Activated naive CD8-positive, alpha-beta T cell treated with anti-CD3 and anti-CD28 coated beads, Interleukin-2, amount 50 U/mL, for 24 hours (primary cell): Measurements from ENCODE around the gene PCSK7.
"Not testable (repeated sequence)": the region's sequence is repeated elsewhere in the genome, so short reads cannot be mapped to it uniquely, and the experiment has no call there.

Source experiments
- ATAC-seq: fragments of 150-1000 bp; cut with Tn5 transposase; one replicate; pipeline ENCODE4 v1.10.0; 2021
- DNase-seq: peaks from one replicate; pipeline ENCODE4 v3.0.0; 2021
- H3K27ac Mint-ChIP-seq: one replicate; pipeline ENCODE4 v1.8.0; 2021; ENCODE audit warnings: mild to moderate bottlenecking, mixed read lengths
- H3K27me3 Mint-ChIP-seq: one replicate; pipeline ENCODE4 v1.8.0; 2021; ENCODE audit warnings: mixed read lengths
- H3K36me3 Mint-ChIP-seq: one replicate; pipeline ENCODE4 v1.8.0; 2021; ENCODE audit warnings: low read depth, mixed read lengths
- H3K4me1 Mint-ChIP-seq: one replicate; pipeline ENCODE4 v1.8.0; 2021; ENCODE audit warnings: mixed read lengths
- H3K4me3 Mint-ChIP-seq: one replicate; pipeline ENCODE4 v1.8.0; 2021; ENCODE audit warnings: mild to moderate bottlenecking, moderate library complexity, mixed read lengths
- H3K9me3 Mint-ChIP-seq: one replicate; pipeline ENCODE4 v1.8.0; 2021; ENCODE audit warnings: mixed read lengths

Gene PCSK7, protein sequence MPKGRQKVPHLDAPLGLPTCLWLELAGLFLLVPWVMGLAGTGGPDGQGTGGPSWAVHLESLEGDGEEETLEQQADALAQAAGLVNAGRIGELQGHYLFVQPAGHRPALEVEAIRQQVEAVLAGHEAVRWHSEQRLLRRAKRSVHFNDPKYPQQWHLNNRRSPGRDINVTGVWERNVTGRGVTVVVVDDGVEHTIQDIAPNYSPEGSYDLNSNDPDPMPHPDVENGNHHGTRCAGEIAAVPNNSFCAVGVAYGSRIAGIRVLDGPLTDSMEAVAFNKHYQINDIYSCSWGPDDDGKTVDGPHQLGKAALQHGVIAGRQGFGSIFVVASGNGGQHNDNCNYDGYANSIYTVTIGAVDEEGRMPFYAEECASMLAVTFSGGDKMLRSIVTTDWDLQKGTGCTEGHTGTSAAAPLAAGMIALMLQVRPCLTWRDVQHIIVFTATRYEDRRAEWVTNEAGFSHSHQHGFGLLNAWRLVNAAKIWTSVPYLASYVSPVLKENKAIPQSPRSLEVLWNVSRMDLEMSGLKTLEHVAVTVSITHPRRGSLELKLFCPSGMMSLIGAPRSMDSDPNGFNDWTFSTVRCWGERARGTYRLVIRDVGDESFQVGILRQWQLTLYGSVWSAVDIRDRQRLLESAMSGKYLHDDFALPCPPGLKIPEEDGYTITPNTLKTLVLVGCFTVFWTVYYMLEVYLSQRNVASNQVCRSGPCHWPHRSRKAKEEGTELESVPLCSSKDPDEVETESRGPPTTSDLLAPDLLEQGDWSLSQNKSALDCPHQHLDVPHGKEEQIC

DNA sequence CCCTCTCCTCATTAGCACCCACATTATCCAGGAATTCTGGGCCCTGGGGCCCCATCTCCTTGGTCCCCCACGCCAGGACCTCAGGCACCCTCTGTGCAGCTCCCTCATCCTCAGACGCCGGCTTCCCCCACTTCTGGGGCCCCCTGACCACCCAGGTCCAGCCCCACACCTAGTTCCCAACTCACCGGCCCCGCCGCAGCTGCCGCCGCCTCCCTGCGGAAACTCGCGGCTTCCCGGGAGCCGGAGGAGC is at the start of gene PCSK7:
Gene PCSK7, minus strand, starts transcription at position 232 of the 250 bp plus-strand sequence. CDS start 2,229 bp downstream, outside the sequence.
- peaks cover 40% of the 10 kb centered on the region for H3K4me1 Mint-ChIP-seq
- ATAC-seq (no peak), DNase-seq (peak; percentile 79)
- peak within 1 kb of the TSS; percentile 96 for H3K4me3 Mint-ChIP-seq
- no peaks in the 10 kb centered on the region for H3K9me3 Mint-ChIP-seq
- peak within 1 kb of the TSS; percentile 100 for H3K27ac Mint-ChIP-seq
- no peaks in the 10 kb centered on the region for H3K27me3 Mint-ChIP-seq
- peaks cover 33% of the 10 kb centered on the region for H3K36me3 Mint-ChIP-seq

DNA sequence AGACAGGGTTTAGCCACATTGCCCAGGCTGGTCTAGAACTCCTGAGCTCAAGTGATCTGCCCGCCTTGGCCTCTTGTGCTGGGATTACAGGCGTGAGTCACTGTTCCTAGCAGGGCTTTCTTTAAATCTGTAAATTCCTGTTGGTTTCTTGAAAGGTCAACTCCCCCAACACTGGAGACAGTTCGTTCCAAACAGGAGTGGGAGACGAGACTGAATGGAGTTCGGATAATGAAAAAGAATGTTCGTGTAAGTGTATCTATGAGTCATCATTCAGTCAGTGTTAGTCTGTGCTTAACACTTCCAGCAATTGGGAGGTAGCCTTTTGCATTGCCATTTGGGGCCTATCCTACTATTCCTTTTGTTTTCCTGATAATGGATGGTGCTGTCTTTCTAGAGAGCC is 49.3 kb upstream of the PCSK7 start:
- H3K27me3 Mint-ChIP-seq, result no peaks in the 10 kb centered on the region

DNA sequence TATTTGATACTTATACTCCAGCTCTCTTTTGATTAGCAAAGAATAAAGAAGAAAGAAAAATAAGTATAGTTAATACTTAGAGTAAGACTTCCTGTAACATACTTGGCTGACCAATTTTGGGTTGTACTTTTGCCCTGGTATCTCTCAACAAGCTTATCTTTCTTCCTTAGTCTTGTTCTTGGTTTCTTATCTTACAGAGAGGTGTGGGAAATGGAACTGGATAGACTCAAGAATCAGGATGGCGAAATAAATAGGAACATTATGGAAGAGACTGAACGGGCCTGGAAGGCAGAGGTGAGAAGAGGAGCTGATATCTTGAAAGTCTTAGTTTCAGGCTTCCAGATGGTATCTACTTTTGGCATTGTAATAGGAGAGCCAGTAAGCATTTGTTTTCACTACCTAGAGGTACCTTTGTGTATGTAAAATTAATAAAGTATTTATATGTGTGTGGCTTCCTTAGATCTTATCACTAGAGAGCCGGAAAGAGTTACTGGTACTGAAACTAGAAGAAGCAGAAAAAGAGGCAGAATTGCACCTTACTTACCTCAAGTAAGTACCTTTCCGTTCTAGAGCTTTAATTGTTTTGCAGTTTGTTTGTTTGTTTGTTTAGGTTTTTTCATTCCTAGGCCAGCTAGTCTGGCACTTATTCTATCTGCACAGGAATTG is 48.0 kb upstream of the PCSK7 start:
- Mint-ChIP-seq H3K4me1 (peaks cover 12% of the 10 kb centered on the region), H3K27ac (no peak overlapping the region), H3K4me3 (no peak overlapping the region), H3K27me3 (no peaks in the 10 kb centered on the region), H3K9me3 (no peaks in the 10 kb centered on the region), H3K36me3 (peaks cover 22% of the 10 kb centered on the region)
- no peak for DNase-seq
- ATAC-seq, result no peak

More for the DNA sequence above, 49.3 kb upstream of the PCSK7 start:
- Mint-ChIP-seq H3K27ac (no peak overlapping the region), H3K9me3 (no peaks in the 10 kb centered on the region), H3K36me3 (peaks cover 17% of the 10 kb centered on the region), H3K4me3 (no peak overlapping the region), H3K4me1 (peaks cover 5% of the 10 kb centered on the region)
- DNase-seq (no peak), ATAC-seq (no peak)

DNA sequence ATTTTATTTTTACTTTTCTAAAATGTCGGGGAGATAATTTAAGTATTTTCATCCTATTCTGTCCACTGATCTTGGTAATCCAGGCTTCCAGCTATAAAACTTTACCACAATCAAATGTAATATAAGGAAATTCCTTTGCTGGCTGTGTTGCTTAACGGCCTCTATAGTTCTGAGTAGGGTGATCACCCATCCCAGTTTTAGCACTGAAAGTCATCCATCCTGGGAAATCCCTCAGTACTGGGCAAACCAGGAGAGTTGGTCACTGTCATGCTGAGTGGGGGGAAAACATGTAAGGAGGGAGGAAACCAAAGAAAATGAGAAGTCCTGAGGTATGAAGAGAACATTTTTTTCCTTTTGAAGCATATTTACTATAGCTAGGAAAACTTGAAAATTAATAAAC is 46.5 kb upstream of the PCSK7 start:
- no peaks in the 10 kb centered on the region for H3K9me3 Mint-ChIP-seq
- H3K4me3 Mint-ChIP-seq, result no peak overlapping the region
- H3K27ac Mint-ChIP-seq, result no peak overlapping the region
- ATAC-seq (no peak), DNase-seq (no peak)
- H3K4me1 Mint-ChIP-seq, result peaks cover 12% of the 10 kb centered on the region
- no peaks in the 10 kb centered on the region for H3K27me3 Mint-ChIP-seq
- peaks cover 23% of the 10 kb centered on the region for H3K36me3 Mint-ChIP-seq

DNA sequence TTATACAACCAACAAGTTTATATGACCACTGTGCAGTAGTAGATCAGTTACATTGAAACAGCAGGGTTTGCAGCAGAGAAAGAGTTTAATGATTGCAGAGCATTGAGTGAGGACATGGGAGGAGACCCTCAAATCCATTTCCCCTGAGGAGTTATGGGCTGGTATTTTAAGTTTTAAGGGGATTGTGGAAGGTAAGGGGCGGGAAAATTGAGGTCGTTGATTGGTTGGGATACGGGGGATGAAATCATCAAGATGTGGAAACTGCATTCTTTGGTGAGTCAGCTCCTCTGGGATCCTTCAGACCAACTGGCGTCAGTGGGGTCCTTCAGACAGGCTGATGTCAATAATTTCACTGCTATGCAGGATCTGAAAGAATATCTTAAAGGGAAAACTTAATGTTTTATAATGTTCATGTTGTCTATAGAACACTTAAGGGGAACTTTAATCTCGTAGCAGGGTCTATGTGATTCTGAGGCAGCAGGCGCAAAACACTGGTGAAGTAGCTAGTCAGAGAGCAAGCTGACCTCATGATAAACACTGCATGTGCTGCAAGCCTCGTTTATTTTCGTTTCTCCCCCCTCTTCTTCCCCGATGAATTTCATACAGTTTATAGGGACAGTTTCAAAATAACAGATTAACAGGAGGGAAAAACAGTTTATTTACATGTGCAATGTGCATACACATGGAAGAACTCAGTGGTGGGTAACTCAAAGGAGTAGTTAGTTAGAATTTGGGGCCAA is 41.8 kb upstream of the PCSK7 start:
- ATAC-seq (no peak), DNase-seq (no peak)
- H3K27me3 Mint-ChIP-seq, result no peaks in the 10 kb centered on the region
- H3K4me1 Mint-ChIP-seq, result peaks cover 6% of the 10 kb centered on the region
- no peak overlapping the region for H3K4me3 Mint-ChIP-seq
- H3K9me3 Mint-ChIP-seq, result no peaks in the 10 kb centered on the region
- H3K27ac Mint-ChIP-seq, result no peak overlapping the region
- peaks cover 11% of the 10 kb centered on the region for H3K36me3 Mint-ChIP-seq

DNA sequence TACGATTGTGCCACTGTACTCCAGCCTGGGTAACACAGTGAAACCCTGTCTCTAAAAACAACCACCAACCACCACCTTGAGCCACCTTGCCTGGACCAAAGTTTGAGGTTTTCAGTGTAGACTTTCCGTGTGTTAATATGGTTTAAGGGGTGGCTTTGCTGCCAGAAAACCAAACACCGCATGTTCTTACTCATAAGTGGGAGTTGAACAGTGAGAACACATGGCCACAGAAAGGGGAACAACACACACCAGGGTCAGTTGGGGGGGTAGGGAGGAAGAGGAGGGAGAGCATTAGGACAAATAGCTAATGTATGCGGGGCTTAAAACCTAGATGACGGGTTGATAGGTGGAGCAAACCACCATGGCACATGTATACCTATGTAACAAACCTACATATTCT is 40.3 kb upstream of the PCSK7 start:
- not testable (repeated sequence) for H3K27me3 Mint-ChIP-seq, DNase-seq, H3K4me1 Mint-ChIP-seq, ATAC-seq, H3K27ac Mint-ChIP-seq, H3K4me3 Mint-ChIP-seq, H3K9me3 Mint-ChIP-seq
- H3K36me3 Mint-ChIP-seq, result peaks cover 11% of the 10 kb centered on the region

DNA sequence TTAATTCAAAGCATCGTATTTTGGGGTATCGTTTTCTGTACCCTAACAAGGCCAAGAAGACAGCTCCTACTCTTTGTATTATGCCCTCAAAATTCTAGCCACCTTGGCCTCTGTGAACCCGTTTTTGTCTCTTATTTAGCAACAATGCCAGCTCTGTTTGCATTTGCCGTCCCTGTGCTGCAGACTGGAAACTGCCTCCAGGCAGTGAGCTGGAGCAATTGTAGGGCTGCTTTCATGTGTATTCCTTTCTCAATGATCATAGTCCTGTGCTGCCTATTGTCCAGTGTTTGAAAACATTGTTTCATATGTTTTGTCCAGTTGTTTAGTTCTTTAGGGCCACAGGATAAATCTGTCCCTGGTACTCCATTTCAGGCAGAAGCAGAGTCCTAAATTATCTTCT is 39.3 kb upstream of the PCSK7 start:
- Mint-ChIP-seq H3K27ac (no peak overlapping the region), H3K36me3 (peaks cover 13% of the 10 kb centered on the region)

DNA sequence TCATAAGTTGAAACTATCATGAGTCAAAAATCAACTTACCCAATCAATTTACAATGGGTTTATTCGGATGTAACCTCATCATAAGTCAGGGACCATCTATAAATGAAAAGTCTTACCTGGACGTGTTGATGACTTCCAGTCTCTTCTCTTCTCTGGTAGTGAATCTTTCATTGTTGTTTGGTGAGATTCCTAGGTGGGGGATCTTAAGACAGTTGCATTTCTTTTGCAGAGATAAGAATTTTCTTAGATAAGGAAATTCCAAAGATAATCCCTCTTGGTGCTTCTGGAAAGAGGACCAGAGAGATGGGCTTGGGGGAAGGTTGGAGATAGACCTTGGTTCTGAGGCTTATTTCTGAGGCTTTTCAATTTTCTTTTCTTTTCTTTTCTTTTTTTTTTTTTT is 38.0 kb upstream of the PCSK7 start:
- H3K27me3 Mint-ChIP-seq, result no peaks in the 10 kb centered on the region
- no peak overlapping the region for H3K4me3 Mint-ChIP-seq

More for the DNA sequence above, 39.3 kb upstream of the PCSK7 start:
- Mint-ChIP-seq H3K27me3 (no peaks in the 10 kb centered on the region), H3K9me3 (no peaks in the 10 kb centered on the region), H3K4me3 (no peak overlapping the region), H3K4me1 (peaks cover 6% of the 10 kb centered on the region)
- DNase-seq (no peak), ATAC-seq (no peak)

DNA sequence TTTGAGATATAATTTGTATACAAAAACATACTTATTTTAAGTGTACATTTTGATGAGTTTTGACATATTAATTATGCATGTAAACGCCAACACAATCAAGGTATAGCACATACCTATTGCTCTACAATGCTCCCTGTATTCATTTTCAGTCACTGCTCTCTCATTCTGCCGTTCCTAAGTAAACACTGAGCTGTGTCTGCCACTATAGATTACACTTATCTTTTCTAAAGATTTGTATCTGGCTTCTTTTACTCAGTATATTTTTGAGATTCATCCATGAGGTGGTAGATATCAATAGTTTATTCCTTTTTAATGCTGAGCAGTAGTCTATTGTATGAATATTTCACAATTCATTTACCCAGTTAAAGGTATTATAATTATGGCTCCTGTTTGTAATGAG is 33.9 kb upstream of the PCSK7 start:
- ATAC-seq, result no peak
- DNase-seq, result no peak
- Mint-ChIP-seq H3K36me3 (peaks cover 7% of the 10 kb centered on the region), H3K4me3 (no peak overlapping the region), H3K4me1 (no peaks in the 10 kb centered on the region), H3K9me3 (no peaks in the 10 kb centered on the region), H3K27ac (no peak overlapping the region), H3K27me3 (no peaks in the 10 kb centered on the region)

More for the DNA sequence above, 38.0 kb upstream of the PCSK7 start:
- H3K9me3 Mint-ChIP-seq, result no peaks in the 10 kb centered on the region
- peaks cover 8% of the 10 kb centered on the region for H3K36me3 Mint-ChIP-seq
- no peak overlapping the region for H3K27ac Mint-ChIP-seq
- ATAC-seq (no peak), DNase-seq (no peak)
- H3K4me1 Mint-ChIP-seq, result no peaks in the 10 kb centered on the region

DNA sequence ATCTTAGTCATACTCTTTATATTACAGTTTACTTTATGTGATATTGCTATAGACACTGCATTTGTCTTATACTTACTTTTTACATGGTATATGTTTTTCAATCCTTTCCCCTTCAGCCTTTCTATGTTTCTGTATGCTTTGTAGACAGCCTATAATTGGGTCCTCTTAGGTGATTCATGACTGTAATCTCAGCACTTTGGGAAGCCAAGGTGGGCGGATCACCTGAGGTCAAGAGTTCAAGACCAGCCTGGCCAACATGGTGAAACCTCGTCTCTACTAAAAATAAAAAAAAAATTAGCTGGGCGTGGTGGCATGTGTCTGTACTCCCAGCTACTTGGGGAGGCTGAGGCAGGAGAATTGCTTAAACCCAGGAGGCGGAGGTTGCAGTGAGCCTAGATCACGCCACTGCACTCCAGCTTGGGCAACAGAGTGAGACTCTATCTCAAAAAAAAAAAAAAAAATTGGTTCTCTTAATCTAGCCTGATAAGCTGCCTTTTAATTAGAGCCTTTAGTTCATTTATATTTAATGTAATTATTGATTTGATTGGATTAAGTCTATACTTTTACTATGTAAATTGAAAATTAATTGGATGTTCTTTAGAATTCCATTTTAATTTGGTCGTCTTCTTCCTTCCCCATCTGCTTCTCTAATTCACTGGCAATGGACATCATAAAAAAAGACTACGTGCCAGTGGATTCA is 32.9 kb upstream of the PCSK7 start:
- not testable (repeated sequence) for H3K27ac Mint-ChIP-seq, H3K36me3 Mint-ChIP-seq, H3K4me1 Mint-ChIP-seq, ATAC-seq, DNase-seq, H3K27me3 Mint-ChIP-seq, H3K9me3 Mint-ChIP-seq, H3K4me3 Mint-ChIP-seq

DNA sequence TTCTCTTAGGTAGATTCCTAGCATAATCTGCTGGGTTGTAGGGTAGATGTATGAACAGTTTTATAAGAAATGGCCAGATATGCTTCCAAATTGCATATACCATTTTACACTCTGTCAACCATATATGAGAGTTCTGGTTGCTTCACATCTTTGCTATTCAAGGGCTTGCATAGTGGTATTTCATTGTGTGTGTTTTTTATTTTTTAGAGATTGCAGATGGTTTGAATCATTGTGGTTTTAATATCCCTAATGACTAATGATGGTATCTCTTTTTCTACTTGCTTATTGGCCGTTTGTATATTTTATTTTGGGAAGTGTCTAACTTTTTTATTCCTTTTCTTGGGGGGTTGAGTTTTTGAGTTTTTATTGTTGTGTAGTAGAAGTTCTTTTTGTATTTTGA is 27.5 kb upstream of the PCSK7 start:
- H3K9me3 Mint-ChIP-seq, result no peaks in the 10 kb centered on the region
- H3K27ac Mint-ChIP-seq, result no peak overlapping the region
- peaks cover 4% of the 10 kb centered on the region for H3K4me1 Mint-ChIP-seq
- no peak overlapping the region for H3K4me3 Mint-ChIP-seq
- peaks cover 9% of the 10 kb centered on the region for H3K36me3 Mint-ChIP-seq
- no peaks in the 10 kb centered on the region for H3K27me3 Mint-ChIP-seq
- no peak for ATAC-seq
- DNase-seq, result no peak

DNA sequence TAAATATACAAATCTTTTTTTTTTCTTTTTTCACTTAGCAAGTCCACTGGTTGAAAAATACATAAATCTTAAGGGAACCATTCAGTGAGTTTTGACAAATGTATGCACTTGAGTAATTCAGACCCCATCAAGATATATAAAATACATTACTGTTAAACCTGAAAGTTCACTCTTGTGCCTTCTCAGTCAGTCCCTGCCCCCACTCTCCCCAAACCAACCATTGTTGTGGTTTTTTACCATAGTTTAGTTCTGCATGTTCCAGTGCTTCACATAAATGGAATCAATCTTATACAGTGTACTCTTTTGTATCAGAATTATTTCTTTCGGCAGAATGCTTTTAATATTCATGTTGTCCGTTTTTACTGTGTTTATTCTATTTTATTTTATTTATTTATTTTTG is 26.7 kb upstream of the PCSK7 start:
- peaks cover 12% of the 10 kb centered on the region for H3K36me3 Mint-ChIP-seq

DNA sequence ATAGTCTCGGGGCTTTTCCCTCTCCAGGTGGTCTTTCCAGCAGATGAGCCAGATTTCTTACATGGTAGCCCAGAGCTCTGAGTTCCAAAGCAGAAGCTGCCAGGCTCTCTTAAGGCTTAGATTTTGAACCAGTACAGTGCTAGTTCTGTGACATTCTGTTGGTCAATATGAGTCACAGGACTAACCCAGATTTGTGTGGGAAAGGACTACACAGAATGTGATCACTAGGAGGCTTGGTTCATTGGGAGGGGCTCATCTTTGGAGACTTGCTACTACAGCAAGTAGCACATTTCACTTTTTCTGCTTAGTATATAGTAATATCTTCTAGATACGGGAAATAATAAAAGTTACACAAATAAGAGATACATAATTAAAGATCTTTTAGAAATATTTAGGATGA is 24.7 kb upstream of the PCSK7 start:
- no peaks in the 10 kb centered on the region for H3K9me3 Mint-ChIP-seq
- H3K27me3 Mint-ChIP-seq, result no peaks in the 10 kb centered on the region
- ATAC-seq (peak; percentile 81), DNase-seq (no peak)
- peaks cover 4% of the 10 kb centered on the region for H3K4me1 Mint-ChIP-seq
- peaks cover 9% of the 10 kb centered on the region for H3K36me3 Mint-ChIP-seq
- no peak overlapping the region for H3K4me3 Mint-ChIP-seq
- no peak overlapping the region for H3K27ac Mint-ChIP-seq

More for the DNA sequence above, 26.7 kb upstream of the PCSK7 start:
- Mint-ChIP-seq H3K4me1 (peaks cover 4% of the 10 kb centered on the region), H3K27me3 (no peaks in the 10 kb centered on the region), H3K4me3 (no peak overlapping the region), H3K9me3 (no peaks in the 10 kb centered on the region), H3K27ac (no peak overlapping the region)
- ATAC-seq, result no peak
- no peak for DNase-seq

DNA sequence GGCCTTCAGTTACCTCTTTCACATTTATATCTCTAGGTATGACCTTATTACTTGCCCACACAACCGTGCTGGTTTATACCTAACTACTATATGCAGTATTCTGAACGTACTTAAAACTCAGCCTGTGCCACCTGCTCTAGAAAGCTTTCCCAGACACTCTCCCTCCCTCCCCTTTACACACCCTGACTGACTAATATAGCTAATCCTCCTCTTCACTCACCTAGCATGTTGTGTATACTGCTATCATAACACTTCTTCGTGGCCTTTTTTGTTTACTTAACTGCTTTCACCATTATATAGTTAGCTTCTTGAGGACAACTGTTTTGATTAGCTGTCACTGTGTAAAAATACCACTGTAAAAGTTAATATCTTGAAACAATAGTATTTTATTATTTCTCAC is 24.1 kb upstream of the PCSK7 start:
- Mint-ChIP-seq H3K4me1 (peaks cover 4% of the 10 kb centered on the region), H3K27ac (no peak overlapping the region), H3K4me3 (no peak overlapping the region), H3K9me3 (no peaks in the 10 kb centered on the region), H3K36me3 (peaks cover 10% of the 10 kb centered on the region), H3K27me3 (no peaks in the 10 kb centered on the region)
- ATAC-seq, result no peak
- DNase-seq, result no peak
